ENCODE results near the gene THAP3.

Gene THAP3

DNA sequence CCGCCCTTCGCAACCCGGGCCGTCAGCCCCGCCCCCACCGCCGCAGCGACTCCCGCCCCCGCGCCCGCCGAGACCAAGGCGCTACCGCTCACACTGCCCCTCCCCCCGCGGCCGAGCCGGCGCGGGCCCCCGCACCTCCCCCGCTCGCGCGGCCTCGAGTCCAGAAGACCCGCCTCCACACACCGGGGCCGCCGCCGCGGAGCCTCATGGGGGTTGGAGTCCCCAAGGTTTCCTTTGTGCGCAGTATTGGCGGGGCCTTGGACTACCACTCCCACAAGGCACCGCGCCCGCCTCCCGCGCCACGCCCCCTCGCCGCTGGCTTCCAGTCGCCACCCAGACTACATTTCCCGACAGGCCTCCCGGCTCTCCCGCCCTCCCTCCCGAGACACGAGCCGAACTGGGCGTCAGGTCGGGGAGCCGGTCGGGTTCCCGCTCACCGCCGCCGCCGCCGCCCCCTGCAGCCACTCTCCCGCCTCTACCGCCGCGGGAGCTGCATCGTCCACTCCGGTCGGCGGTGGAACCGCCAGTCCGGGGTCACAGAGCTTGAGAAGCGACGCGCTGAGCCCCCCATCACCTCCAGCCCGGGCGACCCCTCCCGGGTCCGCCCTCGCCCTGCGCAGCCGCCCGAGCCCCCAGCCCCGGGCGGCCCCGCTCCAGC, 11.2 kb upstream of the THAP3 start, which contains the start of gene PHF13:
Gene PHF13 (plus strand): TSS at position 371 of the 658 bp plus-strand sequence. CDS start 336 bp downstream, outside the sequence.
- DNase-seq = peak; percentile 91

- no peak for DNase-seq
Observed at GRCh38 chr1:6614019-6614928, 10.4 kb upstream of the THAP3 start.

GRCh38 chr1:6614929-6615785, 9.5 kb upstream of the THAP3 start:
- no peak for DNase-seq

DNA sequence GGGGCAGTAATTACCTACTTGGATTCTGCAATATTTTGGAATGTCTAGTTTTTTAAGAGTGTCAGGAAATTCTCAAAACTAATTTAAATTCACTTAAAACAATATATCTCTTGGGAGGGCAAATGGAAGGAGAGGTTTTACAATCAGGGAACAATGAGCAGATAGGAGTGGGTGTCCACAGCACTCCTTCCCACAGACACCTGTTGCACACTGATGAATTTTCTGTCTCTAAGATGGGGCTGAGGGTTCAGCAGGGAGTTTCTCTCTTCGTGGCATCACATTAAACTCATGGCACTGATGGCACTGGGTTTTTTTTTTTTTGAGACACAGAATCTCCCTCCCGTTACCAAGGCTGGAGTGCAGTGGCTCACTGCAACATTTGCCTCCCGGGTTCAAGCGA, 5.6 kb upstream of the THAP3 start:
- DNase-seq = no peak

DNA sequence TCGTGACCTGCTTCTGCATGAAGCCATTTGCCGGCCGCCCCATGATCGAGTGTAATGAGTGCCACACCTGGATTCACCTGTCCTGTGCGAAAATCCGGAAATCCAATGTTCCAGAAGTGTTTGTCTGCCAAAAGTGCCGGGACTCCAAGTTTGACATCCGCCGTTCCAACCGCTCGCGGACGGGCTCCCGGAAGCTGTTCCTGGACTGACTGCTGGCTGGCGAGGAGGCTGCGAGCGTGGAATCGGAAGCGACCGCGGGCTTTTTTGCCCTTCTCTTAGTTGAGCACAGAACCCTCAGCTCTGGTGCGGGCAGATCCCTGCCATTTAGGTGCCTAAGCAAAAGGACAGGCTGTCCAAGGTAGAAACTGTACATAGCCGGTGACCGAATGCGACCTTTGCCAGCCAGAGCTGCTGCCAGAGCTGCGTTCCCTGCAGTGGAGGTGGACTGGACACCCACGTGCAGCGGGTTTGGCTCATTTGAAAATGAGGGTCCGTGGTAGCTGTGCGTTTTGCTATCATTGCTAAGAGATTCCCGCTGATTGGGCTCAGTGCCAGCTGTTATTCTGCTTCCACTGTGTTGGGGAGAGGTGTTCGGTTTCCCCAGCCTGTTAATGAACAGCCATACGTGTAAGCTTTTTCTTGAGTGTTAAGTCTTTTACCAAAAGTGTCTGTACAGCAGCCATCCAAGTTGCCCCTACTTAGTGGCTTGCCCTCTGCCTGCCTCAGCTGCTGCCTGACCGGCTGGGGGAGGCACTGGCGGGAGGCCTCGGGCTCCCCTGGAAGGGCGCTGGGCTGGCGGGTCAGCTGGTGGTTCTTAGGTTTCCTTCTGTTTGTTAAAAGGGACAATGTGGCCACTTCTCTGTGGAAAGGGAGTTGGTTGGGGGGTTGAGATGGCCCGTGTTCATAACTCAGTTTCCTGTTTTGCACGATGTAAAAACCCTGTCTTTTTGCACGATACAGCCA, 3.0 kb upstream of the THAP3 start:
- DNase-seq = no peak

DNA sequence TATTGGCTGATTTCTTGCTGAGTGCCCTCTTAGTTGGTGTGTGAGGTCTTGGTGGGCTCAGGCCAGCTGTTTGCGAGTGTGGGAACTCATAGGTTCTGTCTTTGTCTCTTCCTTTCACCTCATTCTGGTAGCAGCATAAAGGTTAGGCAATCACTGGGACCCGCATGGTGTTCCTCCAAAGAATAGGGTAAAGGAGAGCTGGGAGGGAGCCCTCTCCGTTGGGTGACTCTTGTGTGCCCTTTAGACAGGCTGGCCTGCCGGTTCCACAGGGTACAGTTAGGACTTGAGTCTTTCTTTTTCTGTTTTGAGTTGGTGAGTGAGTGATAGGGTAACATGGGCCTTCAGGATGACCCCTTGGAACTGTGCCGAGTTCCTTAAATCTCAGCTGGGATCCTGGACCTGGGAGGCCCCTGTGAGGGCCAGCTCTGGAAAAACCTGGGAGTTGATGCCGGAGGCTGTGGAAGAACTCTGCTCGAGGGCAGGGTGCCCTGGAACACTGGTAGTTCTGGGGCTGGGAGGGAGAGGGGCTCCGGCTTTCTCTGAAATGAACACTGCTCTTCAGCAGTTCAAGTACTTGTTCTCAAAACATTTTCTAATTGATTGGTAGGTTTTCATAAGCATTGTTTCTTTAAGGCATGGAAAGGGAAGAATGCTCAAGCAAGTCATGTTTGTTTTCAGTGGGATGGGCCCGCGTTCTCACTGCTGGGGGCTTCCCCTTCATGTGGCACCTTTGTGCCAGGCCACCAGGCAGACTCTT, 2.1 kb upstream of the THAP3 start:
- DNase-seq = no peak

GRCh38 chr1:6623269-6623965, 1.3 kb upstream of the THAP3 start:
- no peak for DNase-seq

DNA sequence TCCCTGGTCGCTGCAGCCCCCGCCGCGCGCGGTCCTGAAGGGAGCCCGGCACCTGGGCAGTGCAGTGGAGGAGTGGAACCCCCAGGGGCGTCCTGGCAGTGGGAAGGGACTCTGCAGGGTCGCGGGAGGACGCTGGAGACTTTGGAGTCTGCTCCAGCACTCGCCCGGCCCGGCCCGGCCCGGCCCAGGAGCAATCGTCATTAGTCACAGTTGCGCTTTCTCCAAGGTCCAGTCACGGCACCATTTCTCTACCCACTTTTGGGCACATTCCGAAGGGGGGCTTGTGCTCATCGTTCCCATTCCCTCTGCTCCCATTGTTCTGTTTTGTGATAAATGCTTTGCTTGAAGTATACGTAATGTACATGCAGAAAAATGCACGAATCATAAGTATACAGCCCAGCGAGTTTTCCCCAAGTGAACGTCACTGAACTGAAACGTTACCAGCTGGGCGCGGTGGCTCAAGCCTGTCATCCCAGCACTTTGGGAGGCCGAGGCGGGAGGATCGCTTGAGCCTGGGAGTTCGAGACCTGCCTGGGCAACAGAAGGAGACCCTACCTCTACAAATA, 999 bp downstream of the THAP3 start:
- DNase-seq = no peak

DNA sequence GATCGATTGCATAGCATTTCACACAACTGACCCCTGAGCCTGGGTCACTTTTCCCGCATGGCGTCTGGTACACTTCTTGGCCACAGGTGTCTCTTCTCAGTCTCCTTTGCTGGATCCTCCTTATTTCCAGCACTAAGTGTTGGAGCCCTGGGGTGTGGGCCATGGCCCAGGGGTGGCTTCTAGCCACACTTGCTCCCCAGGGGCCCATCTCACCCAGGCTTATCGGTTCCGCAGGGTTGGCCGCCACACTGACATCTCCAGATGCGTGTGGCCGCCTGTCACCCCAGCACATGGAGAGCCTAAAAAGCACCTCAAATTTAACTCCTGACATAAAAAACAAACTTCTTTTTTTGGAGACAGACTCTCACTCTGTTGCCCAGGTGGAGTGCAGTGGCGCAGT, 2.4 kb downstream of the THAP3 start:
- no peak for DNase-seq

- no peak for DNase-seq
Observed at GRCh38 chr1:6627841-6628545, 3.3 kb downstream of the THAP3 start.

- DNase-seq = no peak
Observed at GRCh38 chr1:6628971-6629479, 4.4 kb downstream of the THAP3 start.

GRCh38 chr1:6630027-6630426, 5.4 kb downstream of the THAP3 start:
- DNase-seq = no peak

GRCh38 chr1:6631058-6631457, 6.4 kb downstream of the THAP3 start:
- no peak for DNase-seq

GRCh38 chr1:6632588-6633514, 8.2 kb downstream of the THAP3 start:
- DNase-seq = no peak

- DNase-seq = no peak
Observed at GRCh38 chr1:6634371-6635052, 9.8 kb downstream of the THAP3 start.

DNA sequence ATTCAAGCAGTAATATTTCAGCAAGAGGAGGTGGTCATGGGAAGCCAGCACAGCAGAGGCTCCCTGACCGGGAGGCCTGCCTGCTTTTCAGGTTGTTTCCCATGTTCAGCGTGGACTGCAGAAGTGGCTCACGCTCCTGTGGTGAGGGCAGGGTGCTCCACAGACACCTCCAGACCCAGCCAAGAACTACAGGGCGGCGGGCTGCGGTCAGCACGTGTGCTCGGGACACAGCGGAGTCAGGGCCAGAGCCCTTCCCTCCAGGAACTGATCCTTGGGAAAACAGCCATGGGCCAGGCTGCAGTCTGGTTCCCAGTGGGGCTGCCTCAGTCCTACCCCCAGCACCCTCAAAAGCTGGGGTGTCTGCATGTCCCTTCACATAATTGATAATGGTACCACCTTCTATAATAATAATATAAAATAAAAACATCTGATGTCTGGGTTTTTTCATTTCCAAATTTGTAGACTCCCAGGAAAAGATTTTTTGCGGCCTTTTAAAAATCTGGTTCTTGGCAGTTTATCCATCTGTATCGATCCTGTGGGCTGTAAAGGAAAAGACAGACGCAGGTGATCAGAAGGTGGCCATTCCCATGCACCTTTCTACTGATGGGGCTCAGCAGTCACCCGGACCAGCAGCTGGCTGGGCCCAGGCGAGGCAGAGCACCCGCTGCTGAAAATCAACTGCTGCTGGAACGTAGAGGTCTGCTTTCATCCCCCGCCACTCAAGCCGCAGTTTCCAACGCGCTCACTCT, 10.7 kb downstream of the THAP3 start:
- no peak for DNase-seq

All from cortex of kidney (tissue), 1 donor.